Measurements from ENCODE around the gene HSD17B12. TPM values are rescaled to one million over a fixed set of nuclear protein-coding genes. Genes with fewer than 3 reads are reported as not detected.
"Not testable (repeated sequence)": the region's sequence is repeated elsewhere in the genome, so short reads cannot be mapped to it uniquely, and the experiment has no call there.

The HSD17B12 gene
- total RNA-seq, 1 donor from 2014 or later = 66.4 TPM

DNA sequence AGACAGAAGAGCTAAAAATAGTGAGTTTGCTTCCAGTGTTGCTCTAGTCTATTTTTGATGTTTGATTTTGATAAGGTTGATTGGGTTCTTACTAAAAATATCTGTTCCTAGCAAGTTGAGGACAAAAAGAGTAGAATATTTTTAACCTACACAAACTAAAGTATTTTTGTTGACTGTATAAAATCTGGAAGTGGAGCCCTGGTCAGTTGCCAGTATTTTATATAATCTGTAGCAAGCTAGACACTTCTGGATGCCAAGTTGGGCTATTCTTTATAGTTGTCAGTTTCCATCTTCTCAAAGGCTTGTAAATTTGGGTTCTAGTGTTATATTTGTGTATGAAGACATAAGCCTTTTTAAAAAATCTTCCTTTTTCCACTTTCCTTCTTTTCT lies 56.7 kb downstream of the HSD17B12 start:
- DNase-seq (ENCODE audit: low spot score in 2 of 2) = peak in 1 of 2 donors; percentile 30
- FAIRE-seq = no peak

DNA sequence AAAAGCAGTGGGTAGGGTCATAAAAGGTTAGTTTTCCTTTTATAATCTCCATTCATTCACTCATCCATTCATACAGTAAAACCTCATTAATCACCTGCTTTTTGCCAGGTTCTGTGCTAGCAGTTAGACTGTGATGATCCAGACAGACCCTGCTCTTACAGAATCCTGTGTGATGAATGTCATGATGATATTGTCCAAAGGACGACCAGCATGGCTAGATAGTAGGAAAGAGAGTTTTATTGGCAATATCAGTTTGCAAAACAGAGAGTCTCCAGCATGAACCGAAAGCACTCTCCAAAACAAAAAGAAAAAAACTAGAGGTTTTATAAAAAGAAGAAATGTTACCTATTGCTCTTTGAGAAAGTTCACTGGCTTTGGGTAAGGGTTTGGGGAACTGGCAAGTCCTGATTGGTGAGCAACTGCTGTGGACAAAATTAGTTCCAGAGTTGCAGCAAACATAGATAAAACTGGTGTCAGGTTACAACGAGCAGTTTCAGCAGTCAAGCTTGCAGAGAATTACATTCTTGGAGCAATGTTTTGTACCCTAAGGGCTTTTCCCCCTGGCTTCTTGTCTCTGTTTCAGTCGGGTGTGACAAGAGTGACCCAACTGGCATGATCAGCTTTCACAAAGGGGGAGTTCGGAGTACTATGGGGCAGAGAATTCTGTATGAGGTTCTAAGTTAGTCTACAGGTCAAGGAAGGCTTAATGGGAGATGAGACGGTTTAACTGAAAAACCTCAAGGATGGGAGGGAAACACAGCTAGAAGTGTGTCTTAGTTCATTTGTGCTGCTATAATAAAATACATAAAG lies 58.3 kb downstream of the HSD17B12 start:
- DNase-seq (ENCODE audit: low spot score in 2 of 2) = no peak
- no peak for FAIRE-seq

DNA sequence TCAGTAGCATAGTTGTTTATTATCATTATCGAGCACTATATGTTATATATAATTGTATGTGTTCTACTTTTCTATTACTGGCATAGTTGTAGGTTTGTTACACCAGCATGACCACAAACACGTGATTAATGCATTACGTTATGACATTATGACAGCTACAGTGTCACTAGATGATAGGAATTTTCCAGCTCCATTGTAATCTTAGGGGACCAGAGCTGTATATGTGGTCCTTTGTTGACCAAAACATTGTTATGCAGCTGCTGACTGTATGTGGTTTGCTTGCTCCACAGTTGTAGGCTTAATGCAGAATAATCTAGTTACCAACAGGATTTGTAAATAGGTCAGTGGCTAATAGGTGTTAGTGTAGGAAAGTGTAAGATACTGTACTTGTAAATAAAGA lies 66.1 kb downstream of the HSD17B12 start:
- FAIRE-seq (no peak), DNase-seq (ENCODE audit: low spot score in 2 of 2) (no peak)

DNA sequence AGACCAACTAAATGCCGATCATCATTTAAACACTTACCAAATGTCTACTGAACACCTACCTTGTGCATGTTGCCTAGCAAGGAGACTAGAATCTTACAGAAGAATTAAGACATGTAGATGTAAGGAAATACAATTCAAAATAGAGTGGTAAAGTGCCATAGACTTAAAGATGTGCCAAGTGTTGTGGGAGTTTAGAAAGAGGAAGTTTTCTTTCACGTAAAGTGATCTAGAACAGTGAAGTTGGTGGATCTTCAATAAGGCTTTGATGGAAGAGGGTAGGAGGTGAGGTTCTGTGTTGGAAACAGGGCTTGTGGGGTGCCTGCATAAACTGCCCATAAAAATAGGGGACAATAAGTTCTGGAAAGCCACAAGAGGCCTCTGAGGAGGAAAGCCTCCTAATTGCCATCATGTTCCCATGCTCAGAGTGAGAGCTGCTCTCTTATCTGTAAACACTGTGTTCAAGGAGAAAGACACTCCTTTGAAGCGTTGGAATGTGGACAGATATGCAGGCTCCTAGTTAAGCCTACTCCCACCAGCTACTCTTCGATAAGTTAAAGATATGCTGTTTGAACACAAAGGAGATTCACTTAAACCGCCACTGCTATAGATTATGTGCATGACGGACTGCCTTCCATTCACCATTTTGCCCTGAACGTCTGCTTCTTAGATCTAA lies 66.7 kb downstream of the HSD17B12 start:
- DNase-seq (ENCODE audit: low spot score in 2 of 2) (no peak), FAIRE-seq (no peak)

DNA sequence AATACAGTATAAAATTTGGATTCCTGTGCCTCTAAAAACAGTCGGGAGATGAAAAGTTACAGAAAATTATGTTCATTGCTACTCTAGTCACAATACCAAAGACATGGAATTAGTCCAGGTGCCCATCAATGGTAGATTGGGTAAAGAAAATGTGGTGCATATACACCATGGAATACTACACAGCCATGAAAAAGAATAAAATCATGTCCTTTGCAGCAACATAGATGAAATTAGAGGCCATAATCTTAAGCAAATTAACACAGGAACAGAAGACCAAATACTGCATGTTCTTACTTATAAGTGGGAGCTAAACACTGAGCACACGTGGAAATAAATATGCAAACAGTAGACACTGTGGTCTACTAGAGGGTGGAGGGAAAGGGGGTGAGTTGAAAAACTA lies 67.6 kb downstream of the HSD17B12 start:
- no peak for DNase-seq (ENCODE audit: low spot score in 2 of 2)
- no peak for FAIRE-seq

DNA sequence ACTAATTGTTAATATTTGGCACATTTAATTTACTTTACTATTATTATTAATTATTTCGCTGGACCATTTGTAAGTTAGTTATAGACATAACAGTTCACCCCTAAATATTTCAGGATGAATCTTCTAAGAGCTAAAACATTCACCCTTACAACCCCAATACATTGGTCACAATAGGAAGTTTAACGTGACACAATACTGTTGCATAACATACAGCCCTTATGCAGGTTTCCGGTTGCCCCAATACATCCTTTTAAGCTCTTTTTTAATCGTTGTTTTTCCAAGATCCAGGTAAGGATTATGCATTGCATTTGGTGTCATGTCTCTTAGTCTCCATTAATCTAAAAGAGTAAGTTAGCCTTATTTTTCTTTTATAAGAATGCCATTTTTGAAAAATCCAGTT lies 71.2 kb downstream of the HSD17B12 start:
- FAIRE-seq (no peak), DNase-seq (ENCODE audit: low spot score in 2 of 2) (no peak)

DNA sequence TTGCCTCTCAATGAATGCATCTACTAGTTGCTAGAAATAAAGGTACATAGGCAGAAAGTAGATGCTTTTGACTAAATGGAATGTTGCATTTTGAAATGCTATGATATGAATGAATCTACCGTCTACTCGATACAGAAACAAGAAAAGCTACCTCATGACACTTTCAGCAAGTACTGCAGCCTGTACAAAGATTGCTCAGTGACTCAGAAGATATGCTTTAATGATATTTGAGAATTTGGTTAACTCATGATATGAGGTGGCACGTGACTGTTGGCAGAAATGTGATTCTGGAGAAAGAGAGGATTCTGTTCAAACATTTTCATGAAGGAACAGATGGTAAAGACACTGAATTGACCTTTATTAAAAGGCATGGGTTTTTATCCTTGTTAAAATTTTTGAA lies 76.0 kb downstream of the HSD17B12 start:
- no peak for FAIRE-seq
- DNase-seq (ENCODE audit: low spot score in 2 of 2) = no peak

DNA sequence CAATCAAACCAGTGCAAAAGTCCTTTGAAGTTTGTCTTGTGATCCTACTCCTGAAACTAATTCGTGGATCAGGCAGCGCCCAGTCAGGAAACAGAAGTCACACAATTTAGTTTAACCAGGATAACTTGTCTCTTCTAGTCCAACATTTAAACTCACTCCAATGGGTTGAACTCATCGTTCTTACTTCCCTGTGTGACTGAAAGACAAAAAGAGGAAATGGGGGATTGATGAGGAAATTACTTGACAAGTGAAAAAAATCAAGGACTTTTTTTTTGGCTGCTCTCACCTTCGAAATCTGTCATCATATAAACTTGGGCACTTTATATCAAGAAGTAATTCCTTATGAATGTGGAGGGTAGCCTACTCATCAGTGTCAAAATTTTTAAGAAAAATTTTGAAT lies 78.4 kb downstream of the HSD17B12 start:
- no peak for DNase-seq (ENCODE audit: low spot score in 2 of 2)
- no peak for FAIRE-seq

DNA sequence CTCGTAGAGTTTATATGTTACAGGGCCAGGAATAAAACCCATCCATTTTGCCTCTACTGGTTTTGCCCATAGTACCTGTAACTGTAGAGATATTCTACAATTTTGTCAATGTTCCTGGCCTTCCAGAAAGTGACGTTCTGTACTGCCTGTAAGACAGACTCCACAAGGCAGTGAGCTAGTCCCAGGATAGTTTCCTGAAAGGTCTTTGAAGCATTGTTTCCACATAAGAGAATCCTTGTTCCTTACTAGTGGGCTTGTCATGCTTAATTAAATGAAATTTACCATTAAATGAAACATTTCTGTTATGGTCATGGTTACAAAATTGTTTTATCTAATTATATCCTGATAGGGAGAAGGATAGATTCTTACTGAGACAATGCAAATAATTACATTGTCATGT lies 80.4 kb downstream of the HSD17B12 start:
- DNase-seq (ENCODE audit: low spot score in 2 of 2) (no peak), FAIRE-seq (no peak)

DNA sequence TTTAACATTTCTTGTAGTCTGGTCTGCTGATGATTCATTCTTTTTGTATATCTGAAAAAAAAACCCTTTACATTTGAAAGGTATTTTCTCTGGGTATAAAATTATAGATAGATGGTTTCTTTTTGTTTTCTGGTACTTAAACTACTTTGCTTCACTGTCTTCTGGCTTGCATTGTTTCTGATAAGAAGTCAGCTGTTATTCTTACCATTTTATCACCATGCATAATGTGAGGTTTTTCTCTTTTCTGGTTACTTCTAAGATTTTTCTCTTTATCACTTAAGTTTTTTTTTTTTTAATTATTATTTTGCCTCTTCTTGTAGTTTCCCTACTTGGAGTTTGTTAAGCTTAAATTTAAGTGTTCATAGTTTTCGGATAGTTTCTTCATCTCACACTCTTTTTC lies 84.7 kb downstream of the HSD17B12 start:
- FAIRE-seq = no peak

DNA sequence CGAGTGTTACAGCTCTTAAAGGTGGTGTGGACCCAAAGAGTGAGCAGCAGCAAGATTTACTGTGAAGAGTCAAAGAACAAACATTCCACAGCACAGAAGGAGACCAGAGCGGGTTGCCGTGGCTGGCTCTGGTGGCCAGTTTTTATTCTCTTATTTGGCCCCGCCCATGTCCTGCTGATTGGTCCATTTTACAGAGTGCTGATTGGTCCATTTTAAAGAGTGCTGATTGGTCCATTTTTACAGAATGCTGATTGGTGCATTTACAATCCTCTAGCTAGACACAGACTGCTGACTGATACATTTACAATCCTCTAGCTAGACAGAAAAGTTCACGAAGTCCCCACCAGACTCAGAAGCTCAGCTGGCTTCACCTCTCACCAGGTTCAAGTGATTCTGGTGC lies 88.1 kb downstream of the HSD17B12 start:
- DNase-seq (ENCODE audit: low spot score in 2 of 2); FAIRE-seq: not testable (repeated sequence)

More for the DNA sequence above, 84.7 kb downstream of the HSD17B12 start:
- DNase-seq (ENCODE audit: low spot score in 2 of 2) = no peak

DNA sequence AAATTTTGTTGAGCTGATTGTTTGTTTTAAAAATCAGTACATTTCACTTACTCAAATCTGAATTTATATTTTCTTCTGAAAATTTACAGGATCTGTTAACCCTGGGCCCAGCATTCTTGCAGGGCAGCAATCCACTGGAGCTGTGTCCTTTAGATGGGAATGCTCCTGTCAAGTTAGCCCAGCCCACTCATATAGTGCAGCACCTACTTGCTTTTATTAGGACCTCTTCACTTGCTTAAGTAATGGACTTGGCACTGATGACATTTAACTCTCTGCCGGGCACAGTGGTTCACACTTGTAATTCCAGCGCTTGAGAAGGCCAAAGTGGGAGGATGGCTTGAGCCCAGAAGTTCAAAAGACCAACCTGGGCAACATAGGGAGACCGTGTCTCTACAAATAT lies 89.6 kb downstream of the HSD17B12 start:
- no peak for FAIRE-seq

DNA sequence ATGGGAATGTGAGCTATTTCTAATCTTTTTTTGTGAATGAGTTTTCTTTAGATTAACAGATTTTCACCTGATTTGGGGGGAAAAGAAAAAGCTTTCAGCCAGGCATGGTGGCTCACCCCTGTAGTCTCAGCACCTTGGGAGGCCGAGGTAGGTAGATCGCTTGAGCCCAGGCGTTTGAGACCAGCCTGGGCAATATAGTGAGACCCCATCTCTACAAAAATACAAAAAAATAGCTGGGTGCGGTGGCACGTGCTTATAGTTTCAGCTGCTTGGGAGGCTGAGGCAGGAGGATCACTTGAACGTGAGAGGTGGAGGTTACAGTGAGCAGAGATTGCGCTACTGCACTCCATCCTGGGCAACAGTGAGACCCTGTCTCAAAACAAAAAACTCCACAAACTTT lies 92.2 kb downstream of the HSD17B12 start:
- no peak for DNase-seq (ENCODE audit: low spot score in 2 of 2)
- no peak for FAIRE-seq

More for the DNA sequence above, 89.6 kb downstream of the HSD17B12 start:
- DNase-seq (ENCODE audit: low spot score in 2 of 2) = no peak

DNA sequence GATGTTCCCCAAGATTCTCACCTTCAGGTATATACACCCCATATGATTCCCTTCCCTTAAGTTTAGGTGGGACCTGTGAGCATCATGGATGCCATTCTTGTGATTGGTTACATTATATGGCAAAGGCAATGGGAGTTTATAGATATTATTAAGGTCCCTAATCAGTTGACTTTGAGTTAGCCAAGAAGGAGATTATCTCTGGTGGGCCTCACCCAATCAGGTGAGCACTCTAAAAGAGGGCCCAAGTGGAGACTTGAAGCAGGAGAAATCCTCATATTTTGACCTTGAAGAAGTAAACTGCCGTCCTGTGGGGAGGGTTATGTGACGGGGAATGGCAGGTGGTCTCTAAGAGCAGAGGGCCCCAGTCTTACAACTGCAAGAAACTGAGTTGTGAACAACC lies 94.2 kb downstream of the HSD17B12 start:
- FAIRE-seq (no peak), DNase-seq (ENCODE audit: low spot score in 2 of 2) (no peak)

DNA sequence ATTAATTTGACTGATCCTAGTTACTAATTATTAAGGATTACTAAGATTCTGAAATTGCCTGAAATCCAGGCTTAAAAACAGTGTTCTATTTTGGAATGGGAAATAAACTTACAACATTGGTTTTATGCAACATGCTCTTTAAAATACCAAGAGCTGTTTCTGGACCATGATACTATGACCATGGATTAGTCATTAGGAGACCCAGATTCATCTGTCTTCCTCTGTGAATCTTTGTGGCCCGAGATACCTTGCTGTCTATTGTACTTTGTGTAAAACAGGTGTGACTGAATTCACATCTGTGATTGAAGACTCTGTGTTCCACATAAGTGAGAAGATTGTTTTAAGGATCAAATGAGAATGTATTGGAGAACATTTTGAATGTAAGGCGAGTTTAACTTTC lies 98.8 kb downstream of the HSD17B12 start:
- DNase-seq (ENCODE audit: low spot score in 2 of 2) (no peak), FAIRE-seq (no peak)

DNA sequence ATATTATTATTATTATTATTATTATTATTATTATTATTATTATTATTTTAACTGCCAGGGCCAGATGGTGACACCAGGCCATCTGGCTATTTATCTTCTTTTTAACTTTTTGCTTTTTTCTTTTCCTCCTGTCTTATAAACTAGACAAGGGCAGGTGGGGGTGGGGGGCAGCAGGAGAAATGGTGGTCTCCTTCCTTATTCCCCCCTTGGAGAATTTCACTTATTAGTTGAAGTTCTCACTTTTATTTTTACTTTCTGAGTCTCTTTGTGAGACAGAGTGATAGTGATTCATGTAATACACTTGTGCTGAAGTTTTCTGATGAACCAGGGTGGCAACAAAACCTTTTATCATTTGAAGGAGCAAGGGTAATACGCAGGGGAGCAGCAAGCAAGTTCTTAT lies 103.8 kb downstream of the HSD17B12 start:
- FAIRE-seq (no peak), DNase-seq (ENCODE audit: low spot score in 2 of 2) (no peak)

DNA sequence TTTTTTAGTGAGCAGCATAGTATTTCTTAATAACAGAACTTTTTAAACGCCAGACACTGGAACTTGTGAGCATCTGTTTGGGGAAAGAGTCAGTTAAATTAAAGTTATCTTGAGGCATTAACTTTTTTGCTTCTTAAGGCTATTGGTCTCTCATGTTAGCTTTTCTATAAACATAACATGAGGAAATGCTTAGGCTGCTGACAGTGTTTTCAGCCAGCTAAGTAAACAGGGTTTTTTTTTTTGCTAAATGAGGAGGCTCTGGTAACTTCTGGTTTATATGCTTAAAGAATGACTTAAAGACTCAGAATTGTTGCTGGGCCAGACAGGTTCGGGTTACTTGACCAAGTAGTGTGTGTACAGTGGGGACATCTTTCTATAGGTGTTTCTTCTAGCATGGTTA lies 104.3 kb downstream of the HSD17B12 start:
- FAIRE-seq (no peak), DNase-seq (ENCODE audit: low spot score in 2 of 2) (no peak)

DNA sequence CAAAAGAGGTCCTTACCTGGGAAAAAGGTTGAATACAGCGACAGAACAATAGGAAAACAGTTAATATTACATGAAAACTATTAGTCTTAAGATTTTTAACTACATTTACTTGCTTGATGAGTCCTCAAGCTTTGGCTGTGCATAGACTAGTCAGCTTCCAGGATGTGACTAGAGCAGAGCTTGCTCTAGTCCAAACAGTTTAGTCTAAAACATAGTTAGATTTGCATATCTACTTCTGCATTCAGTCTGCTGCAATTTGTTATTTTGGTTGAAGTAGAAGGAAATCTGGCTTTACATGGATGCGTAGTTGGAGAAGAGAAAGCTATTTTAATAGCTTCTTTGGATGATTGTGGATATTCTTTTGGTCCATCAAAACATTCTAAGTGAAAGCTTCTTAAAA lies 104.8 kb downstream of the HSD17B12 start:
- no peak for DNase-seq (ENCODE audit: low spot score in 2 of 2)
- no peak for FAIRE-seq

DNA sequence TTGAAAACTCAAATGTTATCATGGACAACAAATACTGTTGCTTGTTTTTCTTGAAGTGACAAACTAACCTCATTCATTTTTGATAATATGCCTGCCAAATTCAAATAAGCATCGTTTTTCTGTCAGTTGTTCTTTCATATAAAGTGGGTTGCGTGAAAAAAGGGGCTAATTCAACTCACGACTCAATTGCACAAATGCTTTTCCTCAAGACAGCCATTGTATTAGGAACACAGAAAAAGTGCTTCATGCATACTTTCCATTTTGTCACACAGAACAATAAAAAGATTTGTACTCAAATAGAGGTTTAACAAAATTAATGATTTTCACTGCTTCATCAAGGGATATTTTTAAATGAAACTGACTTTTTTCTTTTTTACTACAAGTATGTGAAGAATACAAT lies 105.5 kb downstream of the HSD17B12 start:
- FAIRE-seq (no peak), DNase-seq (ENCODE audit: low spot score in 2 of 2) (no peak)

DNA sequence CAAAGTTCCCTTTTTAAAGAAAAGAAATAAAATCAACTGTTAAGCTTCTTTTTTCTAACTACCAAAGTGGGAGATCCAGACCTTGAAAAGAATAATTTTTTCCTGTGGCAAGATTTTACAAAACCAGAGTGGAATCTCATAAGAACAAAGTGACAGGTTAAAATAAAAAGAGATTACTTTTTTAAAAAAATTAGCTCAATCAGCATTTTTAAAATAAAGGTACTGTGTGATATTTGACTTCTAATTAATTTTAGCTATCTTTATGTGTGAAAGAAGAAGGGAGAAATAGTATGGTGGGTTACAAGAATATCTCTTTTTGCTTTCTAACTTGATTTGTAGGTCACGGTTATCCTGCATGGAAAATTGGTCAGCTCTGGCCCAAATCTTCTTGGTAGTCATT lies 107.3 kb downstream of the HSD17B12 start:
- no peak for FAIRE-seq
- DNase-seq (ENCODE audit: low spot score in 2 of 2) = no peak

DNA sequence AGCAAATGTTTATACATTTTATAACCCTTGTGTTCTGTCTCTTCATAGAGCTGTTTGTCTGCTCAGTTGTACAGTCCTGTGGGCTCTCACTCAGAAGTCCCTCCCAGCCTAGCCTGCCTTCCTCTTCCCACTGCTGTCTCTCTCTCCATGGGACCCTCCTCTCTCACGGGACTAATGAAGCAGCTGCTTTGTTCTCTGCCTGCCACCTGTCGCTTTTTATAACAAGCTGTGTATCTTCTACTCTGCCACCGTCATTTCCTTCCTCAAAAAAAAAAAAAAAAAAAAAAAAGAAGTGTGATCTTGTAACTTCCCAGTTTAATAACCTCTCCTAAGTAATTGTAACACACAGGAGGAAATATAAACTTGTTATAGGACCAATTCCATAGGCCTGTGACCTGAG lies 107.9 kb downstream of the HSD17B12 start:
- DNase-seq (ENCODE audit: low spot score in 2 of 2) (no peak), FAIRE-seq (no peak)
